ENCODE data around the gene ALPK1. TPM values are rescaled to one million over a fixed set of nuclear protein-coding genes. Genes with fewer than 3 reads are reported as not detected.
"Not testable (repeated sequence)": the region's sequence is repeated elsewhere in the genome, so short reads cannot be mapped to it uniquely, and the experiment has no call there.

Gene ALPK1
- total and polyA plus RNA-seq, 2 donors (not counting 1 experiment from before 2014, with no cell fraction given), result 5.5 to 27.2 TPM

GRCh38 chr4:112279882-112280315 is 17.3 kb upstream of the ALPK1 start:
- Histone ChIP-seq H3K9me3 (ENCODE audit: control extremely low read depth in 1 of 3, control insufficient read depth in 2 of 3, insufficient read depth in 1 of 3, low read length in 2 of 3) (no peaks in the 10 kb centered on the region), H3K27me3 (replicated peaks in 1 of 4; ENCODE audit: control extremely low read depth in 1 of 4, control insufficient read depth in 3 of 4, insufficient read depth in 4 of 4, low read length in 3 of 4) (no peaks in the 10 kb centered on the region), H3K9ac (ENCODE audit: low read length) (peak overlapping the region; percentile 68), H3K27ac (ENCODE audit: low read length in 2 of 2) (peak overlapping the region in 1 of 2 donors; percentile 95), H3K4me1 (ENCODE audit: control insufficient read depth in 2 of 2, insufficient read depth in 2 of 2, low read length in 2 of 2) (peaks cover 47 to 56% of the 10 kb centered on the region in 2 donors), H3K36me3 (replicated peaks in 1 of 2; ENCODE audit: control extremely low read depth in 1 of 2, control insufficient read depth in 1 of 2, extremely low read depth in 1 of 2, insufficient read depth in 2 of 2, low read length in 1 of 2) (peaks cover 3 to 37% of the 10 kb centered on the region in 2 experiments), H2AFZ (ENCODE audit: insufficient read depth, low read depth, low read length, poor library complexity, severe bottlenecking) (peak overlapping the region; percentile 18), H3K4me2 (replicated peaks; ENCODE audit: low read depth, low read length, poor library complexity, severe bottlenecking) (peak overlapping the region; percentile 82), H4K20me1 (ENCODE audit: control insufficient read depth, insufficient read depth, low read length, poor library complexity, severe bottlenecking) (peaks cover 12% of the 10 kb centered on the region), H3K79me2 (ENCODE audit: control insufficient read depth, insufficient read depth, low read length) (peaks cover 97% of the 10 kb centered on the region), H3K4me3 (ENCODE audit: control extremely low read depth in 1 of 5, extremely low read depth in 1 of 5, insufficient read depth in 1 of 5, low read depth in 2 of 5, low read length in 4 of 5) (peak overlapping the region in 4 of 5 experiments; percentile 8 to 76 (median 44))
- peak overlapping the region; percentile 80 for H3K4me3 Mint-ChIP-seq
- intact Hi-C loops (cut with micrococcal nuclease), result loop anchor here (10.0 kb wide), 1 partner anchor 1285 kb away; no protein-coding TSS in a partner anchor
- ChIA-PET POLR2A (interaction anchor here (0.9 kb wide), 1 partner anchor 41 kb away, joined by 3 read pairs; no protein-coding TSS in a partner anchor), CTCF (interaction anchor here (1.0 to 3.9 kb wide), 6 partner anchors 8 to 244 kb away, joined by 3 to 34 read pairs (median 6); no protein-coding TSS in a partner anchor)
- peaks cover 69% of the 10 kb centered on the region for H3K4me1 Mint-ChIP-seq
- H3K9me3 Mint-ChIP-seq (ENCODE audit: insufficient read depth), result no peaks in the 10 kb centered on the region
- ATAC-seq (ENCODE audit: low read depth) (no peak), DNase-seq (peak; percentile 32)
- no peak for TF ChIP-seq EZH2 (IDR thresholded peaks at IDR 0.05; ENCODE audit: borderline replicate concordance, insufficient read depth, low read depth, low read length, poor library complexity, severe bottlenecking)
- WGBS (ENCODE audit: insufficient coverage), result 85% methylated on average over 2 of the region's 7 CpGs
- H3K27ac Mint-ChIP-seq, result peak overlapping the region; percentile 69
- no peaks in the 10 kb centered on the region for H3K27me3 Mint-ChIP-seq

GRCh38 chr4:112280386-112281056 is 16.6 kb upstream of the ALPK1 start:
- H3K27ac ChIP-seq (ENCODE audit: low read length in 2 of 2), result peak overlapping the region in 1 of 2 donors; percentile 95
- TF ChIP-seq CTCF (IDR thresholded peaks at IDR 0.05) (no peak), EZH2 (IDR thresholded peaks at IDR 0.05; ENCODE audit: borderline replicate concordance, insufficient read depth, low read depth, low read length, poor library complexity, severe bottlenecking) (no peak)
- H3K4me3 ChIP-seq (ENCODE audit: control extremely low read depth in 1 of 5, extremely low read depth in 1 of 5, insufficient read depth in 1 of 5, low read depth in 2 of 5, low read length in 4 of 5), result peak overlapping the region in 2 of 5 experiments; percentile 10 to 76
- ChIA-PET CTCF (interaction anchor here (1.0 to 3.9 kb wide), 5 partner anchors 9 to 244 kb away, joined by 3 to 34 read pairs (median 7); no protein-coding TSS in a partner anchor), POLR2A (no interaction called here)
- H3K9me3 ChIP-seq (ENCODE audit: control extremely low read depth in 1 of 3, control insufficient read depth in 2 of 3, insufficient read depth in 1 of 3, low read length in 2 of 3), result no peaks in the 10 kb centered on the region
- peaks cover 8% of the 10 kb centered on the region for H4K20me1 ChIP-seq (ENCODE audit: control insufficient read depth, insufficient read depth, low read length, poor library complexity, severe bottlenecking)
- Mint-ChIP-seq H3K4me3 (peak overlapping the region; percentile 80), H3K27me3 (no peaks in the 10 kb centered on the region), H3K9me3 (ENCODE audit: insufficient read depth) (no peaks in the 10 kb centered on the region), H3K4me1 (peaks cover 69% of the 10 kb centered on the region), H3K27ac (no peak overlapping the region)
- peaks cover 3 to 31% of the 10 kb centered on the region in 2 experiments for H3K36me3 ChIP-seq (replicated peaks in 1 of 2; ENCODE audit: control extremely low read depth in 1 of 2, control insufficient read depth in 1 of 2, extremely low read depth in 1 of 2, insufficient read depth in 2 of 2, low read length in 1 of 2)
- H2AFZ ChIP-seq (ENCODE audit: insufficient read depth, low read depth, low read length, poor library complexity, severe bottlenecking), result no peak overlapping the region
- no peak for ATAC-seq (ENCODE audit: low read depth)
- peaks cover 47 to 56% of the 10 kb centered on the region in 2 donors for H3K4me1 ChIP-seq (ENCODE audit: control insufficient read depth in 2 of 2, insufficient read depth in 2 of 2, low read length in 2 of 2)
- WGBS (ENCODE audit: insufficient coverage), result 67% methylated on average over 4 of the region's 5 CpGs
- H3K4me2 ChIP-seq (replicated peaks; ENCODE audit: low read depth, low read length, poor library complexity, severe bottlenecking), result peak overlapping the region; percentile 82
- H3K79me2 ChIP-seq (ENCODE audit: control insufficient read depth, insufficient read depth, low read length), result peaks cover 98% of the 10 kb centered on the region
- intact Hi-C loops (cut with micrococcal nuclease), result loop anchor here (10.0 kb wide), 1 partner anchor 1284 kb away; no protein-coding TSS in a partner anchor
- no peaks in the 10 kb centered on the region for H3K27me3 ChIP-seq (replicated peaks in 1 of 4; ENCODE audit: control extremely low read depth in 1 of 4, control insufficient read depth in 3 of 4, insufficient read depth in 4 of 4, low read length in 3 of 4)
- H3K9ac ChIP-seq (ENCODE audit: low read length), result peak overlapping the region; percentile 68
- DNase-seq, result no peak

GRCh38 chr4:112281895-112282398 is 15.2 kb upstream of the ALPK1 start:
- POLR2A ChIA-PET; H3K9me3 Mint-ChIP-seq (ENCODE audit: insufficient read depth); H3K27me3 Mint-ChIP-seq; DNase-seq; H3K4me3 ChIP-seq (ENCODE audit: control extremely low read depth in 1 of 5, extremely low read depth in 1 of 5, insufficient read depth in 1 of 5, low read depth in 2 of 5, low read length in 4 of 5); H3K9me3 ChIP-seq (ENCODE audit: control extremely low read depth in 1 of 3, control insufficient read depth in 2 of 3, insufficient read depth in 1 of 3, low read length in 2 of 3); H4K20me1 ChIP-seq (ENCODE audit: control insufficient read depth, insufficient read depth, low read length, poor library complexity, severe bottlenecking); H3K9ac ChIP-seq (ENCODE audit: low read length); H2AFZ ChIP-seq (ENCODE audit: insufficient read depth, low read depth, low read length, poor library complexity, severe bottlenecking); H3K27me3 ChIP-seq (replicated peaks in 1 of 4; ENCODE audit: control extremely low read depth in 1 of 4, control insufficient read depth in 3 of 4, insufficient read depth in 4 of 4, low read length in 3 of 4); ATAC-seq (ENCODE audit: low read depth): not testable (repeated sequence)
- Histone ChIP-seq H3K4me1 (ENCODE audit: control insufficient read depth in 2 of 2, insufficient read depth in 2 of 2, low read length in 2 of 2) (peaks cover 57 to 63% of the 10 kb centered on the region in 2 donors), H3K79me2 (ENCODE audit: control insufficient read depth, insufficient read depth, low read length) (peaks cover 97% of the 10 kb centered on the region), H3K4me2 (replicated peaks; ENCODE audit: low read depth, low read length, poor library complexity, severe bottlenecking) (peak overlapping the region; percentile 91), H3K36me3 (replicated peaks in 1 of 2; ENCODE audit: control extremely low read depth in 1 of 2, control insufficient read depth in 1 of 2, extremely low read depth in 1 of 2, insufficient read depth in 2 of 2, low read length in 1 of 2) (peaks cover 1 to 20% of the 10 kb centered on the region in 2 experiments), H3K27ac (ENCODE audit: low read length in 2 of 2) (peak overlapping the region in 1 of 2 donors; percentile 95)
- WGBS (ENCODE audit: insufficient coverage), result no CpG with 5 or more reads among the region's 2 CpGs
- H3K27ac Mint-ChIP-seq, result peak overlapping the region; percentile 79
- intact Hi-C loops (cut with micrococcal nuclease), result loop anchor here (10.0 kb wide), 1 partner anchor 1283 kb away; no protein-coding TSS in a partner anchor
- CTCF ChIA-PET, result interaction anchor here (1.8 to 3.9 kb wide), 2 partner anchors 10 to 39 kb away, joined by 7 to 34 read pairs; no protein-coding TSS in a partner anchor
- peak overlapping the region; percentile 13 for H3K4me3 Mint-ChIP-seq
- peaks cover 80% of the 10 kb centered on the region for H3K4me1 Mint-ChIP-seq
